HG02943 (cell line): ENCODE results near the gene CDPF1.
"Not testable (repeated sequence)": the region's sequence is repeated elsewhere in the genome, so short reads cannot be mapped to it uniquely, and the experiment has no call there.

Experiments used
- ATAC-seq: cut with Tn5 transposase; IDR thresholded peaks from one replicate; pipeline ENCODE4 v1.9.1; 2021; ENCODE audit warnings: mild to moderate bottlenecking, low read depth, moderate library complexity; ENCODE audit not compliant: unreplicated experiment

Gene CDPF1

GRCh38 chr22:46286006-46286405, 35.9 kb upstream of the CDPF1 start:
- no peak for ATAC-seq

- ATAC-seq, result no peak
These were observed 32.0 kb upstream of the CDPF1 start for GRCh38 chr22:46281866-46282678.

GRCh38 chr22:46280999-46281623, 31.0 kb upstream of the CDPF1 start:
- no peak for ATAC-seq

- ATAC-seq, result no peak
These were observed 30.1 kb upstream of the CDPF1 start for GRCh38 chr22:46280063-46280817.

GRCh38 chr22:46278656-46279645, 28.9 kb upstream of the CDPF1 start:
- ATAC-seq, result no peak

GRCh38 chr22:46276563-46276962, 26.5 kb upstream of the CDPF1 start:
- no peak for ATAC-seq

GRCh38 chr22:46275455-46276122, 25.5 kb upstream of the CDPF1 start:
- ATAC-seq, result no peak

GRCh38 chr22:46274381-46274780, 24.3 kb upstream of the CDPF1 start:
- no peak for ATAC-seq

- no peak for ATAC-seq
These were observed 23.5 kb upstream of the CDPF1 start for GRCh38 chr22:46273432-46274148.

GRCh38 chr22:46272762-46273431, 22.8 kb upstream of the CDPF1 start:
- no peak for ATAC-seq

GRCh38 chr22:46272196-46272595, 22.1 kb upstream of the CDPF1 start:
- no peak for ATAC-seq

- no peak for ATAC-seq
These were observed 19.5 kb upstream of the CDPF1 start for GRCh38 chr22:46269564-46269963.

GRCh38 chr22:46267431-46268279, 17.6 kb upstream of the CDPF1 start, which contains the start of gene TTC38:
Gene TTC38, plus strand, starts transcription at chr22:46268008. Its CDS starts 32 bp downstream, at chr22:46268040.
- ATAC-seq, result peak; percentile 76

GRCh38 chr22:46265627-46266026, 15.5 kb upstream of the CDPF1 start:
- not testable (repeated sequence) for ATAC-seq

- not testable (repeated sequence) for ATAC-seq
These were observed 14.4 kb upstream of the CDPF1 start for GRCh38 chr22:46264520-46264919.

- no peak for ATAC-seq
These were observed 13.1 kb upstream of the CDPF1 start, which contains the start of gene PKDREJ for GRCh38 chr22:46263216-46263590. Gene PKDREJ, minus strand, starts transcription at chr22:46263343. Its CDS starts 21 bp downstream, at chr22:46263322.

GRCh38 chr22:46262449-46263215, 12.5 kb upstream of the CDPF1 start:
- ATAC-seq, result no peak
